K562 (cell line): ENCODE results near the gene SLC7A4. TPM values are rescaled to one million over a fixed set of nuclear protein-coding genes. Genes with fewer than 3 reads are reported as not detected.

ENCODE experiments used
- HLTF ChIP-seq: fragments of 450-650 bp; IDR thresholded peaks from 2 replicates; pipeline ENCODE4 v1.6.1; 2016
- HNRNPUL1 ChIP-seq: fragments of 200-400 bp; formaldehyde crosslinking; IDR thresholded peaks from 2 replicates; pipeline ENCODE4 v1.6.1; 2017; ENCODE audit warnings: low read length
- LARP7 ChIP-seq: fragments of 450-650 bp; IDR thresholded peaks from 2 replicates; pipeline ENCODE4 v1.6.1; 2016
- POLR3G ChIP-seq: IDR thresholded peaks from 2 replicates; pipeline ENCODE4 v1.6.1; 2011; ENCODE audit not compliant: insufficient read length, insufficient replicate concordance; ENCODE audit errors: extremely low read depth
- POU5F1 ChIP-seq: fragments of 150-350 bp; IDR thresholded peaks from 2 replicates; pipeline ENCODE4 v1.6.1; 2014; ENCODE audit warnings: borderline replicate concordance, low read length, low read depth, mild to moderate bottlenecking; ENCODE audit not compliant: partially characterized antibody
- TRIM28 ChIP-seq: fragments of 450-650 bp; IDR thresholded peaks from 2 replicates; pipeline ENCODE4 v1.6.1; 2017
- ZNF146 ChIP-seq: IDR thresholded peaks from one replicate; pipeline ENCODE4 v1.6.1; 2018; ENCODE audit warnings: missing compliant biosample characterization; ENCODE audit not compliant: unreplicated experiment
- ZNF165 ChIP-seq: fragments of 250-450 bp; sonication (Bioruptor Pico); IDR thresholded peaks from 2 replicates; pipeline ENCODE4 v1.4.0; 2020; ENCODE audit warnings: borderline replicate concordance
- ZNF41 ChIP-seq: fragments of 250-450 bp; sonication (Bioruptor Pico); conservative IDR thresholded peaks from 2 replicates; pipeline ENCODE4 v1.4.0; 2020; ENCODE audit warnings: mild to moderate bottlenecking
- polyA plus RNA-seq, 8 experiments: library from polyadenylated mRNA; depleted of rRNA in 4 of 8; stranded (reverse) in 5 of 8; unstranded in 3 of 8; fragments of >200 nt; fragmentation: Nextera tagmentation in 2 of 8; fragmentation: Illumina TruSeq in 1 of 8; extraction: Ambion mirVana in 2 of 8; extraction: Trizol in 1 of 8; gene quantifications; 2 replicates each; pipeline versions ENCODE4 v1.2.1 to v1.2.3, GENCODE V29; 2011 to 2014; ENCODE audit warnings: inconsistent platforms in 1 of 8, missing spikeins in 1 of 8
- total RNA-seq, 7 experiments: library from RNA; depleted of rRNA in 6 of 7; stranded (reverse); fragments of >200 nt in 6 of 7; fragmentation: Illumina TruSeq in 2 of 7; extraction: Trizol in 2 of 7; gene quantifications; 2 replicates each; pipeline versions ENCODE4 v1.2.1 to v1.2.3, GENCODE V29; 2011 to 2021; ENCODE audit warnings: low replicate concordance in 1 of 7
- TF ChIP-seq, protein P1 (sequence below): sonication (generic); formaldehyde crosslinking; IDR thresholded peaks from 2 replicates; pipeline ENCODE4 v1.8.0; 2022; ENCODE audit warnings: mild to moderate bottlenecking, missing genetic modification reagents
- TF ChIP-seq, protein P2 (sequence below), 2 experiments: IDR thresholded peaks; 2 replicates each; pipeline ENCODE4 v1.6.1; 2012; ENCODE audit warnings: improper control_type of control experiment in 2 of 2, low read depth in 2 of 2, low read length in 2 of 2, borderline replicate concordance in 1 of 2
- TF ChIP-seq, protein P3 (sequence below): fragments of 450-650 bp; IDR thresholded peaks from 2 replicates; pipeline ENCODE4 v1.6.1; 2016; ENCODE audit warnings: low read depth

Gene SLC7A4
- total and polyA plus RNA-seq, 9 of the 15 experiments (the other 6 are each of a cell fraction or from before 2014, with no cell fraction given), result not detected

DNA sequence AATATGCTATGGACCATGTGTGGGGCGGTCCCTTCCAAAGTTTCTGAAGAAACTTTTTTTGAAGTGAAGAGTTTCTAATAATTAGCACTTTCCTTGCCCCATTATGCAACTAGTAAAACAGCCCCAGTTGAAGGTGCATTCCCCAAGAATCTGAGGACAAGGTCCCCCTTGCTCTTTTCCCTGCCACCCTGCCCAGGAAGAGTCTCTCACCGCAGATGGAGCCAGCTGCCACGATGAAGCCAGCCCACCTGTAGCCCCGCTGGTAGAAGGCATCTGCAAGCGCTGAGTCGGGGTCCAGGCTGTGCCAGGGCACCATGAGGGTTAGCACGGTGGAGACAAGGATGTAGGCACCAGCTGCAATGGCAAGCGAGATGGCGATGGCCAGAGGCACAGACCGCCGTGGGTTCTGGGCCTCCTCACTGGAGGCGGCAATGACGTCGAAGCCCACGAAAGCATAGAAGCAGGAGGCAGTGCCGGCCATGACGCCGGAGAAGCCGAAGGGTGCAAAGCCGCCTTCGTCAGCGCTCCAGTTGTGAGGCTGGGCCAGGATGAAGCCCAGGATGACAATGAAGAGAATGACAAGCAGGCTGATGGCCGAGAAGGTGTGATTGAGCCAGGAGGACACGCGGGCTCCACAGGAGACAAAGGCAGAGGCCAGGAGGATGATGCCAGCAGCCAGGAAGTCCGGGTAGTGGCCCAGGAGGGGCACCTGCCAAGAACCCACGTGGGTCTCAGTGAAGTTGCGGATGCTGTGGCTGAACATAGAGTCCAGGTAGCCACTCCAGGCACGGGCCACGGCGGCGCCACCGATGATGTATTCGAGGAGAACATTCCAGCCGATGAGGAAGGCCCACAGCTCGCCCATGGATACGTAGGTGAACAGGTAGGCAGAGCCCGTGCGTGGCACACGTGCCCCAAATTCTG lies 1.5 kb downstream of the SLC7A4 start (continued):
- TF ChIP-seq, protein P1, sequence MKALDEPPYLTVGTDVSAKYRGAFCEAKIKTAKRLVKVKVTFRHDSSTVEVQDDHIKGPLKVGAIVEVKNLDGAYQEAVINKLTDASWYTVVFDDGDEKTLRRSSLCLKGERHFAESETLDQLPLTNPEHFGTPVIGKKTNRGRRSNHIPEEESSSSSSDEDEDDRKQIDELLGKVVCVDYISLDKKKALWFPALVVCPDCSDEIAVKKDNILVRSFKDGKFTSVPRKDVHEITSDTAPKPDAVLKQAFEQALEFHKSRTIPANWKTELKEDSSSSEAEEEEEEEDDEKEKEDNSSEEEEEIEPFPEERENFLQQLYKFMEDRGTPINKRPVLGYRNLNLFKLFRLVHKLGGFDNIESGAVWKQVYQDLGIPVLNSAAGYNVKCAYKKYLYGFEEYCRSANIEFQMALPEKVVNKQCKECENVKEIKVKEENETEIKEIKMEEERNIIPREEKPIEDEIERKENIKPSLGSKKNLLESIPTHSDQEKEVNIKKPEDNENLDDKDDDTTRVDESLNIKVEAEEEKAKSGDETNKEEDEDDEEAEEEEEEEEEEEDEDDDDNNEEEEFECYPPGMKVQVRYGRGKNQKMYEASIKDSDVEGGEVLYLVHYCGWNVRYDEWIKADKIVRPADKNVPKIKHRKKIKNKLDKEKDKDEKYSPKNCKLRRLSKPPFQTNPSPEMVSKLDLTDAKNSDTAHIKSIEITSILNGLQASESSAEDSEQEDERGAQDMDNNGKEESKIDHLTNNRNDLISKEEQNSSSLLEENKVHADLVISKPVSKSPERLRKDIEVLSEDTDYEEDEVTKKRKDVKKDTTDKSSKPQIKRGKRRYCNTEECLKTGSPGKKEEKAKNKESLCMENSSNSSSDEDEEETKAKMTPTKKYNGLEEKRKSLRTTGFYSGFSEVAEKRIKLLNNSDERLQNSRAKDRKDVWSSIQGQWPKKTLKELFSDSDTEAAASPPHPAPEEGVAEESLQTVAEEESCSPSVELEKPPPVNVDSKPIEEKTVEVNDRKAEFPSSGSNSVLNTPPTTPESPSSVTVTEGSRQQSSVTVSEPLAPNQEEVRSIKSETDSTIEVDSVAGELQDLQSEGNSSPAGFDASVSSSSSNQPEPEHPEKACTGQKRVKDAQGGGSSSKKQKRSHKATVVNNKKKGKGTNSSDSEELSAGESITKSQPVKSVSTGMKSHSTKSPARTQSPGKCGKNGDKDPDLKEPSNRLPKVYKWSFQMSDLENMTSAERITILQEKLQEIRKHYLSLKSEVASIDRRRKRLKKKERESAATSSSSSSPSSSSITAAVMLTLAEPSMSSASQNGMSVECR (CRISPR knock-in tag), result 0 out of 2 replicates have a peak, but pooled peaks have one; percentile 24
- TF ChIP-seq ZNF165 (CRISPR knock-in tag) (peak; percentile 70; the same call in 1 of the 2 replicates), ZNF146 (no peak), ZNF41 (CRISPR knock-in tag) (no peak), POLR3G (no peak), LARP7 (no peak), TRIM28 (no peak), HLTF (no peak), POU5F1 (no peak), HNRNPUL1 (no peak)
- TF ChIP-seq, protein P2, sequence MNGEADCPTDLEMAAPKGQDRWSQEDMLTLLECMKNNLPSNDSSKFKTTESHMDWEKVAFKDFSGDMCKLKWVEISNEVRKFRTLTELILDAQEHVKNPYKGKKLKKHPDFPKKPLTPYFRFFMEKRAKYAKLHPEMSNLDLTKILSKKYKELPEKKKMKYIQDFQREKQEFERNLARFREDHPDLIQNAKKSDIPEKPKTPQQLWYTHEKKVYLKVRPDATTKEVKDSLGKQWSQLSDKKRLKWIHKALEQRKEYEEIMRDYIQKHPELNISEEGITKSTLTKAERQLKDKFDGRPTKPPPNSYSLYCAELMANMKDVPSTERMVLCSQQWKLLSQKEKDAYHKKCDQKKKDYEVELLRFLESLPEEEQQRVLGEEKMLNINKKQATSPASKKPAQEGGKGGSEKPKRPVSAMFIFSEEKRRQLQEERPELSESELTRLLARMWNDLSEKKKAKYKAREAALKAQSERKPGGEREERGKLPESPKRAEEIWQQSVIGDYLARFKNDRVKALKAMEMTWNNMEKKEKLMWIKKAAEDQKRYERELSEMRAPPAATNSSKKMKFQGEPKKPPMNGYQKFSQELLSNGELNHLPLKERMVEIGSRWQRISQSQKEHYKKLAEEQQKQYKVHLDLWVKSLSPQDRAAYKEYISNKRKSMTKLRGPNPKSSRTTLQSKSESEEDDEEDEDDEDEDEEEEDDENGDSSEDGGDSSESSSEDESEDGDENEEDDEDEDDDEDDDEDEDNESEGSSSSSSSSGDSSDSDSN (IDR thresholded peaks at IDR 0.05; ENCODE audit: borderline replicate concordance in 1 of 2, low read depth in 2 of 2, low read length in 2 of 2), result no peak
- TF ChIP-seq, protein P3, sequence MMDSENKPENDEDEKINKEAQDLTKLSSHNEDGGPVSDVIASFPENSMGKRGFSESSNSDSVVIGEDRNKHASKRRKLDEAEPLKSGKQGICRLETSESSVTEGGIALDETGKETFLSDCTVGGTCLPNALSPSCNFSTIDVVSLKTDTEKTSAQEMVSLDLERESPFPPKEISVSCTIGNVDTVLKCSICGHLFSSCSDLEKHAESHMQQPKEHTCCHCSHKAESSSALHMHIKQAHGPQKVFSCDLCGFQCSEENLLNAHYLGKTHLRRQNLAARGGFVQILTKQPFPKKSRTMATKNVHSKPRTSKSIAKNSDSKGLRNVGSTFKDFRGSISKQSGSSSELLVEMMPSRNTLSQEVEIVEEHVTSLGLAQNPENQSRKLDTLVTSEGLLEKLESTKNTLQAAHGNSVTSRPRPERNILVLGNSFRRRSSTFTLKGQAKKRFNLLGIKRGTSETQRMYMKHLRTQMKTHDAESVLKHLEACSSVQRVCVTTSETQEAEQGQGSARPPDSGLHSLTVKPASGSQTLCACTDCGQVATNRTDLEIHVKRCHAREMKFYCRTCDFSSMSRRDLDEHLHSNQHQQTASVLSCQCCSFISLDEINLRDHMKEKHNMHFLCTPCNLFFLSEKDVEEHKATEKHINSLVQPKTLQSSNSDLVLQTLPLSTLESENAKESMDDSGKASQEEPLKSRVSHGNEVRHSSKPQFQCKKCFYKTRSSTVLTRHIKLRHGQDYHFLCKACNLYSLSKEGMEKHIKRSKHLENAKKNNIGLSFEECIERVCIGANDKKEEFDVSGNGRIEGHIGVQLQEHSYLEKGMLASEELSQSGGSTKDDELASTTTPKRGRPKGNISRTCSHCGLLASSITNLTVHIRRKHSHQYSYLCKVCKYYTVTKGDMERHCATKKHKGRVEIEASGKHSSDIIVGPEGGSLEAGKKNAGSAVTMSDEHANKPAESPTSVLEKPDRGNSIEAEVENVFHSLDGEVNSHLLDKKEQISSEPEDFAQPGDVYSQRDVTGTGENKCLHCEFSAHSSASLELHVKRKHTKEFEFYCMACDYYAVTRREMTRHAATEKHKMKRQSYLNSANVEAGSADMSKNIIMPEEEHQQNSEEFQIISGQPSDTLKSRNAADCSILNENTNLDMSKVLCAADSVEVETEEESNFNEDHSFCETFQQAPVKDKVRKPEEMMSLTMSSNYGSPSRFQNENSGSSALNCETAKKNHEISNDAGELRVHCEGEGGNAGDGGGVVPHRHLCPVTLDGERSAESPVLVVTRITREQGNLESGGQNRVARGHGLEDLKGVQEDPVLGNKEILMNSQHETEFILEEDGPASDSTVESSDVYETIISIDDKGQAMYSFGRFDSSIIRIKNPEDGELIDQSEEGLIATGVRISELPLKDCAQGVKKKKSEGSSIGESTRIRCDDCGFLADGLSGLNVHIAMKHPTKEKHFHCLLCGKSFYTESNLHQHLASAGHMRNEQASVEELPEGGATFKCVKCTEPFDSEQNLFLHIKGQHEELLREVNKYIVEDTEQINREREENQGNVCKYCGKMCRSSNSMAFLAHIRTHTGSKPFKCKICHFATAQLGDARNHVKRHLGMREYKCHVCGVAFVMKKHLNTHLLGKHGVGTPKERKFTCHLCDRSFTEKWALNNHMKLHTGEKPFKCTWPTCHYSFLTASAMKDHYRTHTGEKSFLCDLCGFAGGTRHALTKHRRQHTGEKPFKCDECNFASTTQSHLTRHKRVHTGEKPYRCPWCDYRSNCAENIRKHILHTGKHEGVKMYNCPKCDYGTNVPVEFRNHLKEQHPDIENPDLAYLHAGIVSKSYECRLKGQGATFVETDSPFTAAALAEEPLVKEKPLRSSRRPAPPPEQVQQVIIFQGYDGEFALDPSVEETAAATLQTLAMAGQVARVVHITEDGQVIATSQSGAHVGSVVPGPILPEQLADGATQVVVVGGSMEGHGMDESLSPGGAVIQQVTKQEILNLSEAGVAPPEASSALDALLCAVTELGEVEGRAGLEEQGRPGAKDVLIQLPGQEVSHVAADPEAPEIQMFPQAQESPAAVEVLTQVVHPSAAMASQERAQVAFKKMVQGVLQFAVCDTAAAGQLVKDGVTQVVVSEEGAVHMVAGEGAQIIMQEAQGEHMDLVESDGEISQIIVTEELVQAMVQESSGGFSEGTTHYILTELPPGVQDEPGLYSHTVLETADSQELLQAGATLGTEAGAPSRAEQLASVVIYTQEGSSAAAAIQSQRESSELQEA, result no peak
